ENCODE results near the gene ANKRD50.

Gene ANKRD50

GRCh38 chr4:124633285-124633941 lies 79.1 kb downstream of the ANKRD50 start:
- DNase-seq: no peak
- TF ChIP-seq POLR2A (IDR thresholded peaks at IDR 0.05; ENCODE audit: low read length) (no peak), GATA1 (IDR thresholded peaks at IDR 0.05; ENCODE audit: low read depth, low read length) (no peak)

GRCh38 chr4:124632439-124632838 lies 80.1 kb downstream of the ANKRD50 start:
- DNase-seq: no peak
- no peak for TF ChIP-seq GATA1 (IDR thresholded peaks at IDR 0.05; ENCODE audit: low read depth, low read length)
- no peak for TF ChIP-seq POLR2A (IDR thresholded peaks at IDR 0.05; ENCODE audit: low read length)

GRCh38 chr4:124631760-124632159 lies 80.8 kb downstream of the ANKRD50 start:
- DNase-seq: peak; percentile 60 to 65

GRCh38 chr4:124629681-124630080 lies 82.9 kb downstream of the ANKRD50 start:
- TF ChIP-seq GATA1 (IDR thresholded peaks at IDR 0.05; ENCODE audit: low read depth, low read length) (no peak), POLR2A (IDR thresholded peaks at IDR 0.05; ENCODE audit: low read length) (no peak)
- no peak for DNase-seq

More at GRCh38 chr4:124631760-124632159, 80.8 kb downstream of the ANKRD50 start:
- TF ChIP-seq GATA1 (IDR thresholded peaks at IDR 0.05; ENCODE audit: low read depth, low read length) (no peak), POLR2A (IDR thresholded peaks at IDR 0.05; ENCODE audit: low read length) (no peak)

All from erythroblast (primary cell).